ENCODE measurements around the gene LMO1. TPM values are rescaled to one million over a fixed set of nuclear protein-coding genes. Genes with fewer than 3 reads are reported as not detected.
A peak's percentile ranks its signal among the peaks of the same experiment; 100 is the strongest.

LMO1 gene
- not detected for total RNA-seq

GRCh38 chr11:8263769-8264410 is at the start of gene LMO1:
TSS of gene LMO1 (minus strand) at chr11:8263878. CDS start at chr11:8263362, 516 bp downstream.
- Mint-ChIP-seq H3K36me3 (ENCODE audit: insufficient read depth) (no peaks in the 10 kb centered on the region), H3K4me3 (peak within 1 kb of the TSS; percentile 68), H3K4me1 (ENCODE audit: low read depth) (peaks cover 9% of the 10 kb centered on the region), H3K9me3 (no peaks in the 10 kb centered on the region), H3K27me3 (ENCODE audit: low read depth) (peaks cover 79% of the 10 kb centered on the region)
- ATAC-seq: peak; percentile 55 to 69
- DNase-seq: peak; percentile 62

- Mint-ChIP-seq H3K4me3 (no peak overlapping the region), H3K9me3 (no peaks in the 10 kb centered on the region), H3K27me3 (ENCODE audit: low read depth) (no peaks in the 10 kb centered on the region), H3K36me3 (ENCODE audit: insufficient read depth) (no peaks in the 10 kb centered on the region), H3K4me1 (ENCODE audit: low read depth) (no peaks in the 10 kb centered on the region)
- ATAC-seq (no peak), DNase-seq (no peak)
Measured at GRCh38 chr11:8312986-8313385, 49.3 kb upstream of the LMO1 start.

GRCh38 chr11:8311366-8311765 is 47.7 kb upstream of the LMO1 start:
- DNase-seq (no peak), ATAC-seq (no peak)
- Mint-ChIP-seq H3K36me3 (ENCODE audit: insufficient read depth) (no peaks in the 10 kb centered on the region), H3K27me3 (ENCODE audit: low read depth) (no peaks in the 10 kb centered on the region), H3K4me3 (no peak overlapping the region), H3K4me1 (ENCODE audit: low read depth) (no peaks in the 10 kb centered on the region), H3K9me3 (no peaks in the 10 kb centered on the region)

GRCh38 chr11:8310743-8311298 is 47.1 kb upstream of the LMO1 start:
- Mint-ChIP-seq H3K9me3 (no peaks in the 10 kb centered on the region), H3K36me3 (ENCODE audit: insufficient read depth) (no peaks in the 10 kb centered on the region), H3K4me3 (no peak overlapping the region), H3K27me3 (ENCODE audit: low read depth) (no peaks in the 10 kb centered on the region), H3K4me1 (ENCODE audit: low read depth) (no peaks in the 10 kb centered on the region)
- ATAC-seq (no peak), DNase-seq (no peak)

- Mint-ChIP-seq H3K9me3 (peaks cover 1% of the 10 kb centered on the region), H3K27me3 (ENCODE audit: low read depth) (no peaks in the 10 kb centered on the region), H3K4me1 (ENCODE audit: low read depth) (no peaks in the 10 kb centered on the region), H3K4me3 (no peak overlapping the region), H3K36me3 (ENCODE audit: insufficient read depth) (no peaks in the 10 kb centered on the region)
- DNase-seq: no peak
- ATAC-seq: no peak
Measured at GRCh38 chr11:8309862-8310261, 46.2 kb upstream of the LMO1 start.

- ATAC-seq: no peak
Measured at GRCh38 chr11:8309311-8309710, 45.6 kb upstream of the LMO1 start.

GRCh38 chr11:8307601-8308000 is 43.9 kb upstream of the LMO1 start:
- no peaks in the 10 kb centered on the region for H3K27me3 Mint-ChIP-seq (ENCODE audit: low read depth)
- no peak for DNase-seq
- no peak overlapping the region for H3K4me3 Mint-ChIP-seq
- peaks cover 12% of the 10 kb centered on the region for H3K9me3 Mint-ChIP-seq
- no peaks in the 10 kb centered on the region for H3K4me1 Mint-ChIP-seq (ENCODE audit: low read depth)
- no peaks in the 10 kb centered on the region for H3K36me3 Mint-ChIP-seq (ENCODE audit: insufficient read depth)
- ATAC-seq: no peak

More at GRCh38 chr11:8309311-8309710, 45.6 kb upstream of the LMO1 start:
- H3K4me1 Mint-ChIP-seq (ENCODE audit: low read depth): no peaks in the 10 kb centered on the region
- H3K4me3 Mint-ChIP-seq: no peak overlapping the region
- no peaks in the 10 kb centered on the region for H3K36me3 Mint-ChIP-seq (ENCODE audit: insufficient read depth)
- no peaks in the 10 kb centered on the region for H3K27me3 Mint-ChIP-seq (ENCODE audit: low read depth)
- H3K9me3 Mint-ChIP-seq: peaks cover 6% of the 10 kb centered on the region
- no peak for DNase-seq

GRCh38 chr11:8301622-8302021 is 37.9 kb upstream of the LMO1 start:
- H3K27me3 Mint-ChIP-seq (ENCODE audit: low read depth): peaks cover 15% of the 10 kb centered on the region
- no peak overlapping the region for H3K4me3 Mint-ChIP-seq
- H3K36me3 Mint-ChIP-seq (ENCODE audit: insufficient read depth): no peaks in the 10 kb centered on the region
- ATAC-seq (no peak), DNase-seq (no peak)
- H3K9me3 Mint-ChIP-seq: peaks cover 18% of the 10 kb centered on the region
- no peaks in the 10 kb centered on the region for H3K4me1 Mint-ChIP-seq (ENCODE audit: low read depth)

- H3K36me3 Mint-ChIP-seq (ENCODE audit: insufficient read depth): no peaks in the 10 kb centered on the region
- H3K27me3 Mint-ChIP-seq (ENCODE audit: low read depth): peaks cover 15% of the 10 kb centered on the region
Measured at GRCh38 chr11:8298801-8299786, 35.4 kb upstream of the LMO1 start.

GRCh38 chr11:8297781-8298440 is 34.2 kb upstream of the LMO1 start:
- Mint-ChIP-seq H3K36me3 (ENCODE audit: insufficient read depth) (no peaks in the 10 kb centered on the region), H3K4me3 (no peak overlapping the region), H3K27me3 (ENCODE audit: low read depth) (peaks cover 15% of the 10 kb centered on the region), H3K9me3 (peaks cover 9% of the 10 kb centered on the region), H3K4me1 (ENCODE audit: low read depth) (no peaks in the 10 kb centered on the region)
- no peak for ATAC-seq
- no peak for DNase-seq

More at GRCh38 chr11:8298801-8299786, 35.4 kb upstream of the LMO1 start:
- Mint-ChIP-seq H3K4me3 (no peak overlapping the region), H3K9me3 (peaks cover 12% of the 10 kb centered on the region), H3K4me1 (ENCODE audit: low read depth) (no peaks in the 10 kb centered on the region)
- ATAC-seq (no peak), DNase-seq (no peak)

GRCh38 chr11:8296872-8297271 is 33.2 kb upstream of the LMO1 start:
- Mint-ChIP-seq H3K36me3 (ENCODE audit: insufficient read depth) (no peaks in the 10 kb centered on the region), H3K9me3 (no peaks in the 10 kb centered on the region), H3K4me1 (ENCODE audit: low read depth) (no peaks in the 10 kb centered on the region), H3K27me3 (ENCODE audit: low read depth) (peaks cover 15% of the 10 kb centered on the region), H3K4me3 (no peak overlapping the region)
- no peak for DNase-seq
- ATAC-seq: no peak

- no peaks in the 10 kb centered on the region for H3K36me3 Mint-ChIP-seq (ENCODE audit: insufficient read depth)
- DNase-seq (no peak), ATAC-seq (no peak)
- peaks cover 15% of the 10 kb centered on the region for H3K27me3 Mint-ChIP-seq (ENCODE audit: low read depth)
- no peaks in the 10 kb centered on the region for H3K4me1 Mint-ChIP-seq (ENCODE audit: low read depth)
- no peaks in the 10 kb centered on the region for H3K9me3 Mint-ChIP-seq
- no peak overlapping the region for H3K4me3 Mint-ChIP-seq
Measured at GRCh38 chr11:8296038-8296649, 32.5 kb upstream of the LMO1 start.

GRCh38 chr11:8294251-8294935 is 30.7 kb upstream of the LMO1 start:
- no peak for DNase-seq
- H3K4me3 Mint-ChIP-seq: no peak overlapping the region
- ATAC-seq: no peak
- H3K9me3 Mint-ChIP-seq: no peaks in the 10 kb centered on the region
- H3K4me1 Mint-ChIP-seq (ENCODE audit: low read depth): no peaks in the 10 kb centered on the region
- no peaks in the 10 kb centered on the region for H3K36me3 Mint-ChIP-seq (ENCODE audit: insufficient read depth)
- H3K27me3 Mint-ChIP-seq (ENCODE audit: low read depth): peaks cover 9% of the 10 kb centered on the region

Measured in activated T-cell treated with anti-CD3 and anti-CD28 coated beads, Interleukin-2, amount 50 U/mL, for 4 hours (primary cell).